Activated T-cell treated with anti-CD3 and anti-CD28 coated beads, Interleukin-2, amount 50 U/mL, for 1 hour (primary cell): Measurements from ENCODE around the gene ZNF223.

Experiments
- DNase-seq: peaks from one replicate; pipeline ENCODE4 v3.0.0-alpha.2; 2020

The ZNF223 gene

DNA sequence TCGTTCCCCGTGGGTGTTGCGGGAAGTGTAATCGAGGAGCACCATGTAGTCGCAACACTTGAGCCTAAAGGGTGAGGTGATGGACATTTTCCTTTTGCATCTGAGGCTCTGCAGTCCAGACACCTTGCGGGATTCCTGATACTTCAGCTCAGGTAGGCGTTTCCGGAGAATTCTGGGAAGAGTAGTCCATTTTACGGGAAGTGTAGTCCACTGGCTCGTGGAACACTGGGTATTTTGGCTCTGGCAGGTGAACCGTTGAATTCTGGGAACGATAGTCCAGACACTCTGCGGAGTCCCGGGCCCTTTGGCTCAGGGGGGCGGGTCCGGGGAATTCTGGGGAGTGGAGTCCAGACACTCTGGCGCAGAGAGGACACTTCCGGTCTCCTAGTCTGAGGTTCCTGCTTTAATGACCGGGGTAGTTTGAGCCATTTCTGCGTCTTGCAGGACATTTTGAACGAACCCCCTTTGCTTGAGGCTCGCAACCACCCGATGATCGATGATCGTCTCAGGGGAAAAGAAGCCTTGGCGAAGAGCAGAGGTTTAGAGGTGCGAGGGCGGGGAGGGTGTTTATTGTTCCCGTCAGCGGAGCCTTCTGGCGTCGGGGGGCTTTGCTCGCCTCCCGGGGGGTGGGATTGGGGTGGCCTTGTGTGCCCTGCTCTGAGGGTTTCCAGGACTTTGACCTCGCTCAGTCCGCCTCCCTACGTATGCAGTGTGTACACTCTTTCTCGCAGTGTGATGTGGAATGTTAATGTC lies at the start of gene ZNF223:
Gene ZNF223, plus strand, starts transcription at position 387 of the 753 bp plus-strand sequence. CDS start 3,141 bp downstream, outside the sequence.
- peak; percentile 67 for DNase-seq

DNA sequence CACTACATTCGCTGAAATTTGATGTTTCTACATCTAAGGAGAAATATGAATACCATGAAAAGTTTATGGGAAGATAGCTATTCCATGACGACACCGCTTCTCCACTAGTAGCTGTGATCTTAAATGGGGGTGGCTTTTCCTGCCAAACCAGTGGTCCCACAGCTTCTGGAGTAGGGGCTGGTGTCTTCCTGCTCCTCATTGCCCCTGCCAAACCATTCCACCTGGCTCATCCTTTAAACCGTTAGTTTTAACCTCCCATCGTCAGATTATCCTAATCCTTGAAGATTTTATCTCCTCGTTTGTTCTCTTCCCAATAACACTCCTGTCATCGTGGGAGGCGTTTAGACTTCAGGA lies 49.6 kb upstream of the ZNF223 start:
- no peak for DNase-seq

DNA sequence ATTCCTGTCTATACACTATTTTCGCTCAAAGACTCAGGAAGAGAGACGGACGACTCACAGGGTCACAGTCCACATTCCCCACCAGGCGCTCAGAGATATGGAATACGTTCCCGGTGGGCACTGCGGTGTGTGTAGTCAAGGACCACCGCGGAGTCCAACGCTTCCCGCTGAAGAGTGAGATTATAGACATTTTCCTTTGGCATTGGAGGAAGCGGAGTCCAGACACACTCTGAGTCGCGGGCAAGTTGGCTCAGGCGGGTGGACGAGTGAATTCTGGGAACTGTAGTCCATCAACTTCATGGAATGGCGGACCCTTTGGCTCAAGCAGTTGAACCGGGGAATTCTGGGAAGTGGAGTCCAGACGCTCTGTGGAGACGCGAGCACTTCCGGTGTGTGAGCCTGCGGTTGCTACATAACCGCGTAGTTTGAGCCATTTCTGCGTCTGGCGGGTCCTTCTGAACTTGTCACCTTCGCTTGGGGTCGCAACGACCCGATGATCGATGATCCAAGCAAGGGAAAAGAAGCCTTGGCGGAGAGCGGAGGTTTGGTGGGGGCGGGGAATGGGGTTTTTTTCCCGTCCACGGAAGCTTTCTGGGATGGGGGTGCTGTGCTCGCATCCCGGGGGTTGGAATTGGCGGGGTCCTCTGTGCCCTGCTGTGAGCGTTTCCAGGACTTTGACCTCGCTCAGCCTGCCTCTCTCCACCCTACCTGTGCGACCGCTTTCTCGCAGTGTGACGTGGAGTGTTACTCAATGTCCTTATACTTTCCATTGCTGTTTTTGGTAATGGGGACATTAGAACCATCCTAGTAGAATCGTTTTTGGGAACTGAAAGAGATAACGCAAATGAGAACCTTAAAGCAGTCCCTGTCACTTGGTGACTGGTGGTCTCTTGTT lies 49.0 kb upstream of the ZNF223 start, which contains the start of gene ZNF230:
Gene ZNF230, plus strand, starts transcription at position 392 of the 895 bp plus-strand sequence. CDS start 4,122 bp downstream, outside the sequence.
- DNase-seq = peak; percentile 72

GRCh38 chr19:44003461-44004009 lies 48.3 kb upstream of the ZNF223 start:
- peak; percentile 26 for DNase-seq

DNA sequence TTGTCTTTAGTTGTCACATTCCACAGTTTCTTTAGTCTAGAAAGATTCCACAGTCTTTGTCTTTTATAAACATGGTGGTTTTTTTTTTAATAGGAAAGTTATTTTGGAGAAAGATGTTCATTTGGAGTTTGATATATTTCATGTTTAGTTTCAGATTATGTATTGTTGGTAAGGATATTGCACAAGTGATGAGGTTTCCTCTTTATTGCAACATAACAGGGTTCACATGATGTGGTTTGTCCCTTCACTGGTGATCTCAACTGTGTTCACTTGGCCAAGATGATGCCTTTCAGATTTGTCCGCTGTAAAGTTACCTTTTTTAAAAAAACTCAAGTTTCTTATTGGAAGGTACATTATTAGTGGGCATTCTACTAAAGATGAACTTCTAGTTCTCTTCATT lies 45.9 kb upstream of the ZNF223 start:
- DNase-seq = no peak

- DNase-seq = no peak
Measured at GRCh38 chr19:44007473-44007872, 44.4 kb upstream of the ZNF223 start.

- DNase-seq = no peak
Measured at GRCh38 chr19:44010468-44010867, 41.4 kb upstream of the ZNF223 start.

- no peak for DNase-seq
Measured at GRCh38 chr19:44019498-44019897, 32.3 kb upstream of the ZNF223 start.

GRCh38 chr19:44021221-44021620 lies 30.6 kb upstream of the ZNF223 start:
- no peak for DNase-seq

GRCh38 chr19:44024900-44025216 lies 27.0 kb upstream of the ZNF223 start:
- no peak for DNase-seq

DNA sequence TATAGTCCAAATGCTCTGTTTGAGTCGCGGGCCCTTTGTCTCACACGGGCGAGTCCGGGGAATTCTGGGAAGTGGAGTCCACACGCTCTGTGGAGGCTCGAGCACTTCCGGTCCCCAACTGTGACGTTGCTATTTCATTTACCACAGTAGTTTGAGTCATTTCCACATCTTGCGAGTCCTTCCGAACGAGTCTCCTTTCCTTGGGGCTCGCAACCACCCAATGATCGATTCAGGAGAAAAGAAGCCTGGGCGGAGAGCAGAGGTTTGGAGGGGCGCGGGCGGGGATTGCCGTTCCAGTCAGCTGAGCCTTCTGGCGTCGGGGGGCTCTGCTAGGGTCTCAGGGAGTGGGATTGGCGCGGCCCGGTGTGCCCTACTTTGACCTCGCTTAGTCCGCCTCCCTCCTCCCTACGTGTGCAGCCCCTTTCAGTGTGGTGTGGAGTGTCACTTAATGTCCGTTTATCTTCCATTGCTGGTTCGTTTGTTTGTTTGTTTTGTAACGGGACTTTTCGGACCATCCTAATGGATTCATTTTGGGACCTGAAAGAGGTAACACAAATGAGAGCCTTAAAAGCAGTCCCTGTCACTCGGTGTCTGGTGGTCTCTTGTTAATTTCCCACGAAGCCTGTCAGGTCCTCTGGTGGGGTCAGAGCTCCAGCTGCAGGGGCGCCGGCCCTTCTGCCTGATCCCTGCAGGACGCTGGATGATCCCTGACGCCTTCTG lies 26.5 kb upstream of the ZNF223 start, which contains the start of gene ZNF222:
Gene ZNF222, plus strand, starts transcription at position 163 of the 720 bp plus-strand sequence. Its CDS starts 58 bp downstream, at position 221.
- DNase-seq = peak; percentile 72

- no peak for DNase-seq
Measured at GRCh38 chr19:44026622-44027021, 25.2 kb upstream of the ZNF223 start.

DNA sequence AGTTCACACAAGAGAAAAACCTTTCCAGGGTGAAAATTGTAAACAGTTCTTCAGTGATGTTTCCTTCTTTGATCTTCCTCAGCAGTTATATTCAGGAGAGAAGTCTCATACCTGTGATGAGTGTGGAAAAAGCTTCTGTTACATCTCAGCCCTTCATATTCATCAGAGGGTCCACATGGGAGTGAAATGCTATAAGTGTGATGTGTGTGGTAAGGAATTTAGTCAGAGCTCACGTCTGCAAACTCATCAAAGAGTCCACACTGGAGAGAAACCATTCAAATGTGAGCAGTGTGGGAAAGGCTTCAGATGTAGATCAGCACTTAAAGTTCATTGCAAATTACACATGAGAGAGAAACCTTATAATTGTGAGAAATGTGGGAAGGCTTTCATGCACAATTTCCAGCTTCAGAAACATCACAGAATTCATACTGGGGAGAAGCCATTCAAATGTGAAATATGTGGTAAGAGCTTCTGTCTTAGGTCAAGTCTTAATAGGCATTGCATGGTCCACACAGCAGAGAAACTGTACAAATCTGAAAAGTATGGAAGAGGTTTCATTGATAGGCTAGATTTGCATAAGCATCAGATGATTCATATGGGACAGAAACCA lies 19.7 kb upstream of the ZNF223 start:
- DNase-seq = no peak

DNA sequence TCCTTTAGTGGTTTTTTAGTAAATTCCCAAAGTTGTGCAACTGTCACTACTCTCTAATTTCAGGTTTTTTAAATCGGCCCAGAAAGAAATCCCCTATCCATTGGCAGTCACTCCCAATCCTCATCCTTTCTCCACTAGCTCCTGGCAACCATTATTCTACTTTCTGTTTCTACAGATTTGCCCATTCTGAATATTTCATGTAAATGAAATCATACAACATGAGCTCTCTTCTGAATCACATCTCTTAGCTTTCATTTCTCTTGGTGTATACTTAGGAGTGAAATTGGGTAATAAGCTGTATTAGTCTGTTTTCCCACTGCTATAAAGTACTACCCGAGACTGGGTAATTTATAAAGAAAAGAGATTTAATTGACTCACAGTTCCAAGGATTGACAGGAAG lies 9.7 kb upstream of the ZNF223 start:
- DNase-seq = no peak

DNA sequence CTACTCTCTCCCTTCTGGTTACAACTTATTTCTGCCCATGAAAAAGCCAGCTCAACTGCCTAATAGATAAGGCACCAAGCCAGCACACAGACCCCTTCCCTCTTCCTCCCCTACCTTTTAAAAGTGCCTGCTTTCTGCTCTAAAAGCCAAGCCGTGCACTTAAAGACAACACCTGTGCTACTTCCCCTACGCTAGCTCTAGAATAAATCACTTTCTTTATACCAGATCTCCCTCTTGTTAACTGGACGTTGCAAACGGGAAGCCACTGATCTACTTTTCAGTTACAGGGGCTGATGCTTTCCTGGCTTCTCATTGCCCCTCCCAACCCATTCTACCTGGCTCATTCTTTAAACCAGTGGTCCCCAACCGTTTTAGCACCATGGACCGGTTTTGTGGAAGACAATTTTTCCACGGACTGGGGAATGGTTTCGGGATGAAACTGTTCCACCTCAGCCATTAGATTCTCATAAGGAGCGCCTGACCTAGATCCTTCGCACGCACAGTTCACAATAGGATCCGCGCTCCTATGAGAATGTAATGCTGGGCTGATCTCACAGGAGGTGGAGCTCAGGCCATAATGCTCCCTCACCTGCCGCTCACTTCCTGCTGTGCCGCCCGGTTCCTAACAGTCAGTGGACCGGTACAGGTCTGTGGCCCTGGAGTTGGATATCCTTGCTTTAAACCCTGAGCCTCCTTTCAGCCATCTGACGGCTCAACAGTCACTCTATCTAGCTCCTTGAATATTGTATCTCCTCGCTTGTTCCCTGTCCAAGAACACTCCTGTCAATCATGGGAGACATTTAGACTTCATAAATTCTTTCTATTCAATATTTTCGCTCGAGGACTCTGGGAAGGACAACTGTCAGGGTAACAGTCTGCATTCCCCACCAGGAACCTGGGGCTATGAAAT lies 841 bp upstream of the ZNF223 start:
- DNase-seq = peak; percentile 31

- no peak for DNase-seq
Measured at GRCh38 chr19:44055870-44056269, 4.0 kb downstream of the ZNF223 start.

- DNase-seq = no peak
Measured at GRCh38 chr19:44059229-44059628, 7.4 kb downstream of the ZNF223 start.

- no peak for DNase-seq
Measured at GRCh38 chr19:44061038-44061437, 9.2 kb downstream of the ZNF223 start.

GRCh38 chr19:44066305-44066704 lies 14.5 kb downstream of the ZNF223 start:
- no peak for DNase-seq

GRCh38 chr19:44069415-44069814 lies 17.6 kb downstream of the ZNF223 start:
- DNase-seq = no peak

GRCh38 chr19:44071824-44072542 lies 20.1 kb downstream of the ZNF223 start, which contains the start of gene ZNF284:
ZNF284 (plus strand) TSS chr19:44072159; CDS start chr19:44076390, 4,231 bp downstream.
- DNase-seq = peak; percentile 78
